Mononuclear cell (primary cell): ENCODE data around the gene NYNRIN. TPM values are rescaled to one million over a fixed set of nuclear protein-coding genes. Genes with fewer than 3 reads are reported as not detected.

Experiments
- H3K27me3 ChIP-seq: 2 replicates; pipeline ENCODE4 v1.6.0; 2011; ENCODE audit warnings: low read length, control low read depth; ENCODE audit not compliant: insufficient read depth
- H3K4me1 ChIP-seq: 2 replicates; pipeline ENCODE4 v1.5.1; 2011; ENCODE audit warnings: mild to moderate bottlenecking, low read length, control low read depth; ENCODE audit not compliant: insufficient read depth
- H3K4me3 ChIP-seq: 2 replicates; pipeline ENCODE4 v1.5.1; 2011; ENCODE audit warnings: mild to moderate bottlenecking, low read length, moderate library complexity
- H3K9me3 ChIP-seq: 2 replicates; pipeline ENCODE4 v1.5.1; 2011; ENCODE audit warnings: low read depth, mild to moderate bottlenecking, control low read depth, low read length
- total RNA-seq: library from RNA; depleted of rRNA; stranded (reverse); fragments of >200 nt; gene quantifications from one replicate; pipeline ENCODE4 v1.2.3, GENCODE V29; 2012

NYNRIN gene
- total RNA-seq, 1 donor, result under 0.01 TPM

DNA sequence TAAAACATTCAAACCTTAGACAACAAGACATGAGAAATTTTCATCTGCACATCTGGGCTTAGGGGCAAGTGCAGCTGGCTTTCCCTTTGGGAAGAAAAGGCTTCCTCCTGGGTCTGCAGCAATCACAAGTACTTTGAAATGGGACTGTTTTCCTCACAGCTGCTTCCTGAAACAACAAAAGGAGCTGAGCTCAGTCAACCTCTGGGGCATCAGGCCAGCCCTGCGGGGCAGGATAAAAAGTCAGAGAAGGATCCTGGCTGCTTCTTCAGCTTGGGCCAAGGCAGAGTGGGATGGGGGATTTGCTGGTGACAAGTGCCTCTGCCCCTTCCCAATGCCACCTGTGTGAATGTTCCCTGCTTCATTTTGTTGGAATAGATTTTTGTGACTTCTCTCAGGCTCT, 59.9 kb downstream of the NYNRIN start:
- no peaks in the 10 kb centered on the region for H3K9me3 ChIP-seq
- H3K27me3 ChIP-seq, result no peaks in the 10 kb centered on the region
- H3K4me3 ChIP-seq, result no peak overlapping the region

GRCh38 chr14:24459331-24459730, 60.5 kb downstream of the NYNRIN start:
- no peaks in the 10 kb centered on the region for H3K27me3 ChIP-seq
- no peaks in the 10 kb centered on the region for H3K4me1 ChIP-seq
- no peaks in the 10 kb centered on the region for H3K9me3 ChIP-seq
- no peak overlapping the region for H3K4me3 ChIP-seq

More for the DNA sequence above, 59.9 kb downstream of the NYNRIN start:
- H3K4me1 ChIP-seq, result no peaks in the 10 kb centered on the region

- H3K4me3 ChIP-seq, result no peak overlapping the region
These were observed 62.5 kb downstream of the NYNRIN start for GRCh38 chr14:24461336-24461735.

DNA sequence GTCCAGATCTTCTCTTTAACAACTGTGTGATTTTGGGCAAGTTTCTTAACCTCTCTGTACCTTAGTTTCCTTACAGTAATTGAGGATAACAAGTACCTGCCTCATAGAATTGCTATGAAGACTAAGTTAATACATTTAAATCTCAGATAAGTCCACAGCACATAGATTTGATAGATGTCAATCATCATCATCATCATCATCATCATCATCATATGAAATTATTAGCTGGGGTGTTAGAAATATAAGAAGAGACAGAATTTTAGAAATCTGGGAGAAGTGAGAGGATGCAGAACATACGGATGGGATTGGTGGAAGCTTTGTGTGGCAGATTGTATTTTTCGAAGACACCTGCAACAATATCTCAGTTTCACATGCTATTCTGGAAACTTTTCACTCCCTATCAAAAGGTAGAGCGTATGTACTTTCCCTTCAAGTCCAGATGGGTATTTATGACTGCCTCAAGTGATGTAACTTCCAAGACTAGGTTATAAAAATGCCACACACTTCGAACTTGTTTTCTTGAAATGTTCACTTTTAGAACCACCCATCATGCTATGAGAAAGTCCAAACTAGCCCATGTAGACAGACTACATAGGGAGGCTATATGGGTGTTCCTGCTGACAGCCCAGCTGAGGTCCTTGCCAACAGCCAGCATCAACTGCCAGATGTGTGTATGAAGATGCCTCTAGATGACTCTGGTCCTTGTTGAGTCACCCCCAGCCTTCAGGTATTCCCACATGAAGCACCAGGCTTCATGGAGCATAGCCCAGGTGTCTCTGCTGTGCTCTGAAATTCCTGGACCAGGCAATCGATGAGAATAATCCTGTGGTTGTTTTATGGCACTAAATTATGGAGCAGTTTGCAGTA, 64.4 kb downstream of the NYNRIN start:
- H3K27me3 ChIP-seq, result no peaks in the 10 kb centered on the region
- peaks cover 4% of the 10 kb centered on the region for H3K4me1 ChIP-seq
- no peaks in the 10 kb centered on the region for H3K9me3 ChIP-seq
- H3K4me3 ChIP-seq, result no peak overlapping the region

More at GRCh38 chr14:24461336-24461735, 62.5 kb downstream of the NYNRIN start:
- Histone ChIP-seq H3K27me3 (no peaks in the 10 kb centered on the region), H3K9me3 (no peaks in the 10 kb centered on the region), H3K4me1 (peaks cover 4% of the 10 kb centered on the region)

DNA sequence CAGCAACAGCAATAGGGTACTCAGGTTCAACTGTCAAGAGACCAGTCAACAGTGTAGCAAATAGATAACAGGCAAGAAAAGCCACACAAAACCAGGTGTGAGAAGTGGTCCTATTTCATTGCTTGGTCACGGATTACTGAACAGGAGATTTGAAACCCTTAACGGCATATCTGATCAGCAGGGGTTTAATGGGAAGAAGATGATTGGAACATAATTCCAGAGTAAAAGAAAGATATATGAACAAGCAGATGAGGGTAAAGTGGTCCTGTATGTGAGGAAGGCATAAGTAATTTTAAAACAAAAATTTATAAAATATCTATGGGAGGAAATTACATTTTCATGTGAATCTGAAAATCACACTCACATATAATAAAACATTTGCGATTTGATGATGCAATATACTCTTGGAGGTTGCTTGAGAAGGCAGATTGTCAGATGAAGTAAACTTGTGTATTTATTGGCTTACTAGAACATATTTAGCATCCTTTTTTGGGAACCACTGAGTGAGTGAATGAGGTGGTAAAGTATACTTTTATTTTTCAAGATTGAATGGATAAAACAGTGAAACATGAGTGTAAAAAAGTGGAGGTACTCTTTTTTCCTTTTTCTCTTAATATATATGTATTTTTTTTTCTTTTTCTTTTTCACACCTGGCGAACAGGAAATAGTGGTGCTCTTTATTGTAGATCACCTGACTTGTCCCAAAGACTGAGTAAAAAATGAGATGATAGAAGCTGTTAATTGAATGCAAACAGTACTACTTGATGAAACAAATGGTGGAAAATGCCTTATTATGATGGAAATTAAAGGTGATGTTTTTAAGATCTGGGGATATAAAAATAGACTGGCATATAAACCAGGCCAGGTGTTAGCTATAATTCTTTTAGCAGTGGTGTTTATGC, 65.3 kb downstream of the NYNRIN start:
- H3K4me1 ChIP-seq, result peaks cover 4% of the 10 kb centered on the region
- H3K4me3 ChIP-seq, result no peak overlapping the region
- H3K27me3 ChIP-seq, result no peaks in the 10 kb centered on the region
- no peaks in the 10 kb centered on the region for H3K9me3 ChIP-seq

- peaks cover 4% of the 10 kb centered on the region for H3K4me1 ChIP-seq
- no peaks in the 10 kb centered on the region for H3K9me3 ChIP-seq
These were observed 66.6 kb downstream of the NYNRIN start for GRCh38 chr14:24465368-24465767.

GRCh38 chr14:24465805-24466204, 67.0 kb downstream of the NYNRIN start:
- Histone ChIP-seq H3K27me3 (no peaks in the 10 kb centered on the region), H3K9me3 (no peaks in the 10 kb centered on the region), H3K4me1 (peaks cover 4% of the 10 kb centered on the region), H3K4me3 (no peak overlapping the region)

More at GRCh38 chr14:24465368-24465767, 66.6 kb downstream of the NYNRIN start:
- Histone ChIP-seq H3K27me3 (no peaks in the 10 kb centered on the region), H3K4me3 (no peak overlapping the region)

Other genes starting within 250 kb of the NYNRIN start
- 126 TPM for gene IRF9, start 237.7 kb upstream of the NYNRIN start, total RNA-seq
- 22.7 TPM for gene REC8, start 226.9 kb upstream of the NYNRIN start, total RNA-seq
- 13.3 TPM for gene IPO4, start 210.2 kb upstream of the NYNRIN start, total RNA-seq
- 13.6 TPM for gene TM9SF1, start 203.6 kb upstream of the NYNRIN start, total RNA-seq
- gene TSSK4, start 193.3 kb upstream of the NYNRIN start, total RNA-seq, result 0.31 TPM
- 90.8 TPM for gene CHMP4A, start 185.5 kb upstream of the NYNRIN start, total RNA-seq
- gene MDP1, start 182.9 kb upstream of the NYNRIN start, total RNA-seq, result 4.5 TPM
- 51.2 TPM for gene NEDD8, start 166.6 kb upstream of the NYNRIN start, total RNA-seq
- gene GMPR2, start 166.1 kb upstream of the NYNRIN start, total RNA-seq, result 31.1 TPM
- gene TINF2, start 156.4 kb upstream of the NYNRIN start, total RNA-seq, result 70.7 TPM
- gene TGM1, start 135.8 kb upstream of the NYNRIN start, total RNA-seq, result 4.2 TPM
- 25.1 TPM for gene RABGGTA, start 127.4 kb upstream of the NYNRIN start, total RNA-seq
- gene DHRS1, start 99.2 kb upstream of the NYNRIN start, total RNA-seq, result 10.4 TPM
- gene NOP9, start 99.2 kb upstream of the NYNRIN start, total RNA-seq, result 11.2 TPM
- 14.4 TPM for gene CIDEB, start 91.0 kb upstream of the NYNRIN start, total RNA-seq
- gene LTB4R2, start 88.9 kb upstream of the NYNRIN start, total RNA-seq, result 12.6 TPM
- 12.5 TPM for gene LTB4R, start 87.5 kb upstream of the NYNRIN start, total RNA-seq
- gene ADCY4, start 63.9 kb upstream of the NYNRIN start, total RNA-seq, result 2.3 TPM
- 9.9 TPM for gene RIPK3, start 59.0 kb upstream of the NYNRIN start, total RNA-seq
- gene NFATC4, start 30.8 kb upstream of the NYNRIN start, total RNA-seq, result 0.10 TPM
- gene CBLN3, start 30.7 kb downstream of the NYNRIN start, total RNA-seq, result 0.84 TPM
- gene KHNYN, start 31.0 kb downstream of the NYNRIN start, total RNA-seq, result 148 TPM
- 21.6 TPM for gene SDR39U1, start 43.8 kb downstream of the NYNRIN start, total RNA-seq
- gene CMA1, start 109.3 kb downstream of the NYNRIN start, total RNA-seq, result not detected
- not detected for gene CTSG, start 177.2 kb downstream of the NYNRIN start, total RNA-seq
- gene GZMH, start 210.7 kb downstream of the NYNRIN start, total RNA-seq, result 56.1 TPM
- gene GZMB, start 235.2 kb downstream of the NYNRIN start, total RNA-seq, result 54.7 TPM